ENCODE data around the gene SERINC5. TPM values are rescaled to one million over a fixed set of nuclear protein-coding genes. Genes with fewer than 3 reads are reported as not detected.
"Not testable (repeated sequence)": the region's sequence is repeated elsewhere in the genome, so short reads cannot be mapped to it uniquely, and the experiment has no call there.

Gene SERINC5
- polyA plus RNA-seq, 1 of the 3 experiments (the other 2 are of a cell fraction): 4.5 TPM

DNA sequence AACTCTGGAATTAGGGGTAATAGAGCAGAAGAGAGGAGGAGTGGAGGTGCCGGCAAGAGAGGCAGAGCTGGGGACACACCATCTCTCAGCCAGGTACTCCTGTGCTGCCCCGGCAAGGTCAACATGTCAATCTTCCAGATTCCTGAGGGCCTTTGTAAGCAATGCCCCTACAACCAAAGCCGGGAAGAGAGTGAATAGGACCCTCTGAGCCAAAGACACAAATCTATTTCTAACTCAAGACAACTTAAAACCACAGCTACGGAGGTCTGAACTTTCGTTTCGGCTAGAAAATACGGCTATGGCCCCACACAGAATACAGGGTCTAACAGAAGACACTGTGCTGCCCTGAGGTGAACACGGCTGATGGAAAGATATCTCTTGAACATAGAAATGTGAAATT, 66.6 kb downstream of the SERINC5 start:
- CTCF ChIA-PET: interaction anchor here (1.4 to 1.7 kb wide), 2 partner anchors 66 to 119 kb away, joined by 3 to 5 read pairs; no protein-coding TSS in a partner anchor
- Histone ChIP-seq H3K9me2 (no peaks in the 10 kb centered on the region), H3K27ac (ENCODE audit: low read depth in 2 of 2, low read length in 1 of 2) (no peak overlapping the region), H3K36me3 (replicated peaks in 1 of 2; ENCODE audit: control insufficient read depth in 1 of 2, insufficient read depth in 2 of 2, low read length in 1 of 2) (no peaks in the 10 kb centered on the region), H3K4me3 (ENCODE audit: low read depth in 2 of 2, low read length in 1 of 2) (no peak overlapping the region), H3K27me3 (ENCODE audit: insufficient read depth) (no peaks in the 10 kb centered on the region), H3K9me3 (no peaks in the 10 kb centered on the region), H3K79me2 (ENCODE audit: insufficient read depth) (peaks cover 3% of the 10 kb centered on the region; the same call in 1 of the 2 replicates), H3F3A (replicated peaks; ENCODE audit: insufficient read depth) (no peaks in the 10 kb centered on the region), H3K4me2 (no peak overlapping the region), H2AFZ (ENCODE audit: low read depth) (no peak overlapping the region), H3K9ac (no peak overlapping the region), H3K4me1 (ENCODE audit: control insufficient read depth in 1 of 2, insufficient read depth in 2 of 2, low read depth in 1 of 2, low read length in 1 of 2) (peaks cover 2 to 24% of the 10 kb centered on the region in 2 experiments; a peak in 3 of 4 replicates), H4K20me1 (ENCODE audit: insufficient read depth) (no peaks in the 10 kb centered on the region)
- no peak for DNase-seq
- POLR2A ChIA-PET: no interaction called here
- TF ChIP-seq, protein P1, sequence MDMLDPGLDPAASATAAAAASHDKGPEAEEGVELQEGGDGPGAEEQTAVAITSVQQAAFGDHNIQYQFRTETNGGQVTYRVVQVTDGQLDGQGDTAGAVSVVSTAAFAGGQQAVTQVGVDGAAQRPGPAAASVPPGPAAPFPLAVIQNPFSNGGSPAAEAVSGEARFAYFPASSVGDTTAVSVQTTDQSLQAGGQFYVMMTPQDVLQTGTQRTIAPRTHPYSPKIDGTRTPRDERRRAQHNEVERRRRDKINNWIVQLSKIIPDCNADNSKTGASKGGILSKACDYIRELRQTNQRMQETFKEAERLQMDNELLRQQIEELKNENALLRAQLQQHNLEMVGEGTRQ (IDR thresholded peaks at IDR 0.05; ENCODE audit: borderline replicate concordance, low read depth, low read length): no peak
- 91% methylated on average over 8 of the region's 8 CpGs for whole genome bisulfite sequencing (ENCODE audit: low lambda C conversion rate)

- Histone ChIP-seq H3K9me2 (no peaks in the 10 kb centered on the region), H3K9ac (no peak overlapping the region), H3K36me3 (replicated peaks in 1 of 2; ENCODE audit: control insufficient read depth in 1 of 2, insufficient read depth in 2 of 2, low read length in 1 of 2) (no peaks in the 10 kb centered on the region), H3K4me1 (ENCODE audit: control insufficient read depth in 1 of 2, insufficient read depth in 2 of 2, low read depth in 1 of 2, low read length in 1 of 2) (peaks cover 1 to 12% of the 10 kb centered on the region in 2 experiments; a peak in 2 of 4 replicates), H3K9me3 (no peaks in the 10 kb centered on the region), H3K27me3 (ENCODE audit: insufficient read depth) (no peaks in the 10 kb centered on the region), H3K4me2 (no peak overlapping the region), H2AFZ (ENCODE audit: low read depth) (no peak overlapping the region), H4K20me1 (ENCODE audit: insufficient read depth) (no peaks in the 10 kb centered on the region), H3F3A (replicated peaks; ENCODE audit: insufficient read depth) (no peaks in the 10 kb centered on the region), H3K4me3 (ENCODE audit: low read depth in 2 of 2, low read length in 1 of 2) (no peak overlapping the region), H3K79me2 (ENCODE audit: insufficient read depth) (peaks cover 3% of the 10 kb centered on the region; the same call in 1 of the 2 replicates), H3K27ac (ENCODE audit: low read depth in 2 of 2, low read length in 1 of 2) (no peak overlapping the region)
- TF ChIP-seq NFIC (IDR thresholded peaks at IDR 0.05; ENCODE audit: borderline replicate concordance): no peak
- no peak for TF ChIP-seq FOSL2 (IDR thresholded peaks at IDR 0.05; ENCODE audit: borderline replicate concordance, low read depth)
- TF ChIP-seq EZH2phosphoT487 (IDR thresholded peaks at IDR 0.05; ENCODE audit: borderline replicate concordance, low read depth): no peak
- ChIA-PET POLR2A (no interaction called here), CTCF (no interaction called here)
- no peak for DNase-seq
- WGBS (ENCODE audit: low lambda C conversion rate): 94% methylated on average over 6 of the region's 6 CpGs
These were observed 68.3 kb downstream of the SERINC5 start for GRCh38 chr5:80187421-80188090.

DNA sequence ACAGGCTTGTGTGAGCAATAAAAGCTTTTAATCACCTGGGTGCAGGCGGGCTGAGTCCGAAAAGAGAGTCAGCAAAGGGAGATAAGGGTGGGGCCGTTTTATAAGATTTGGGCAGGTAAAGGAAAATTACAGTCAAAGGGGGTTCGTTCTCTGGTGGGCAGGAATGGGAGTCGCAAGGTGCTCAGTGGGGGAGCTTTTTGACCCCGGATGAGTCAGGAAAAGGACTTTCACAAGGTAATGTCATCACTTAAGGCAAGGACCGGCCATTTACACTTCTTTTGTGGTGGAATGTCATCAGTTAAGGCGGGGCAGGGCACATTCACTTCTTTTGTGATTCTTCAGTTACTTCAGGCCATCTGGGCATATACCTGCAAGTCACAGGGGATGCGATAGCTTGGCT, 70.3 kb downstream of the SERINC5 start:
- H3F3A ChIP-seq (replicated peaks; ENCODE audit: insufficient read depth); H3K36me3 ChIP-seq (replicated peaks in 1 of 2; ENCODE audit: control insufficient read depth in 1 of 2, insufficient read depth in 2 of 2, low read length in 1 of 2); H3K9me2 ChIP-seq; H3K27me3 ChIP-seq (ENCODE audit: insufficient read depth); H4K20me1 ChIP-seq (ENCODE audit: insufficient read depth); H3K4me3 ChIP-seq (ENCODE audit: low read depth in 2 of 2, low read length in 1 of 2); DNase-seq; CTCF ChIA-PET; H3K79me2 ChIP-seq (ENCODE audit: insufficient read depth); H3K9me3 ChIP-seq; H3K27ac ChIP-seq (ENCODE audit: low read depth in 2 of 2, low read length in 1 of 2); H3K9ac ChIP-seq; POLR2A ChIA-PET; H3K4me2 ChIP-seq; H2AFZ ChIP-seq (ENCODE audit: low read depth): not testable (repeated sequence)
- H3K4me1 ChIP-seq (ENCODE audit: control insufficient read depth in 1 of 2, insufficient read depth in 2 of 2, low read depth in 1 of 2, low read length in 1 of 2): peaks cover 0 to 16% of the 10 kb centered on the region in 2 experiments; a peak in 1 of 4 replicates
- WGBS (ENCODE audit: low lambda C conversion rate): 86% methylated on average over 9 of the region's 9 CpGs
